NCI-H1436 (cell line): Measurements from ENCODE around the gene LTB.

ENCODE experiments used
- DNase-seq: peaks from one replicate; lab custom pipeline; 2025; lab: John Stamatoyannopoulos, UW

Gene LTB

DNA sequence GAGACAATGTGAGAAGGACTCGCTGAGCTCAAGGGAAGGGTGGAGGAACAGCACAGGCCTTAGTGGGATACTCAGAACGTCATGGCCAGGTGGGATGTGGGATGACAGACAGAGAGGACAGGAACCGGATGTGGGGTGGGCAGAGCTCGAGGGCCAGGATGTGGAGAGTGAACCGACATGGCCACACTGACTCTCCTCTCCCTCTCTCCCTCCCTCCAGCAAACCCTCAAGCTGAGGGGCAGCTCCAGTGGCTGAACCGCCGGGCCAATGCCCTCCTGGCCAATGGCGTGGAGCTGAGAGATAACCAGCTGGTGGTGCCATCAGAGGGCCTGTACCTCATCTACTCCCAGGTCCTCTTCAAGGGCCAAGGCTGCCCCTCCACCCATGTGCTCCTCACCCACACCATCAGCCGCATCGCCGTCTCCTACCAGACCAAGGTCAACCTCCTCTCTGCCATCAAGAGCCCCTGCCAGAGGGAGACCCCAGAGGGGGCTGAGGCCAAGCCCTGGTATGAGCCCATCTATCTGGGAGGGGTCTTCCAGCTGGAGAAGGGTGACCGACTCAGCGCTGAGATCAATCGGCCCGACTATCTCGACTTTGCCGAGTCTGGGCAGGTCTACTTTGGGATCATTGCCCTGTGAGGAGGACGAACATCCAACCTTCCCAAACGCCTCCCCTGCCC is 5.2 kb downstream of the LTB start:
- DNase-seq: no peak

DNA sequence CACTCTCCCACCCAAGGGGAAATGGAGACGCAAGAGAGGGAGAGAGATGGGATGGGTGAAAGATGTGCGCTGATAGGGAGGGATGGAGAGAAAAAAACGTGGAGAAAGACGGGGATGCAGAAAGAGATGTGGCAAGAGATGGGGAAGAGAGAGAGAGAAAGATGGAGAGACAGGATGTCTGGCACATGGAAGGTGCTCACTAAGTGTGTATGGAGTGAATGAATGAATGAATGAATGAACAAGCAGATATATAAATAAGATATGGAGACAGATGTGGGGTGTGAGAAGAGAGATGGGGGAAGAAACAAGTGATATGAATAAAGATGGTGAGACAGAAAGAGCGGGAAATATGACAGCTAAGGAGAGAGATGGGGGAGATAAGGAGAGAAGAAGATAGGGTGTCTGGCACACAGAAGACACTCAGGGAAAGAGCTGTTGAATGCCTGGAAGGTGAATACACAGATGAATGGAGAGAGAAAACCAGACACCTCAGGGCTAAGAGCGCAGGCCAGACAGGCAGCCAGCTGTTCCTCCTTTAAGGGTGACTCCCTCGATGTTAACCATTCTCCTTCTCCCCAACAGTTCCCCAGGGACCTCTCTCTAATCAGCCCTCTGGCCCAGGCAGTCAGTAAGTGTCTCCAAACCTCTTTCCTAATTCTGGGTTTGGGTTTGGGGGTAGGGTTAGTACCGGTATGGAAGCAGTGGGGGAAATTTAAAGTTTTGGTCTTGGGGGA is 6.1 kb downstream of the LTB start:
- no peak for DNase-seq

DNA sequence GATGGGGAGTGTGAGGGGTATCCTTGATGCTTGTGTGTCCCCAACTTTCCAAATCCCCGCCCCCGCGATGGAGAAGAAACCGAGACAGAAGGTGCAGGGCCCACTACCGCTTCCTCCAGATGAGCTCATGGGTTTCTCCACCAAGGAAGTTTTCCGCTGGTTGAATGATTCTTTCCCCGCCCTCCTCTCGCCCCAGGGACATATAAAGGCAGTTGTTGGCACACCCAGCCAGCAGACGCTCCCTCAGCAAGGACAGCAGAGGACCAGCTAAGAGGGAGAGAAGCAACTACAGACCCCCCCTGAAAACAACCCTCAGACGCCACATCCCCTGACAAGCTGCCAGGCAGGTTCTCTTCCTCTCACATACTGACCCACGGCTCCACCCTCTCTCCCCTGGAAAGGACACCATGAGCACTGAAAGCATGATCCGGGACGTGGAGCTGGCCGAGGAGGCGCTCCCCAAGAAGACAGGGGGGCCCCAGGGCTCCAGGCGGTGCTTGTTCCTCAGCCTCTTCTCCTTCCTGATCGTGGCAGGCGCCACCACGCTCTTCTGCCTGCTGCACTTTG is 6.8 kb downstream of the LTB start, which contains the start of gene TNF:
Gene TNF (plus strand): TSS at position 231 of the 567 bp plus-strand sequence. CDS start 177 bp downstream, at position 408.
- peak; percentile 14 for DNase-seq

DNA sequence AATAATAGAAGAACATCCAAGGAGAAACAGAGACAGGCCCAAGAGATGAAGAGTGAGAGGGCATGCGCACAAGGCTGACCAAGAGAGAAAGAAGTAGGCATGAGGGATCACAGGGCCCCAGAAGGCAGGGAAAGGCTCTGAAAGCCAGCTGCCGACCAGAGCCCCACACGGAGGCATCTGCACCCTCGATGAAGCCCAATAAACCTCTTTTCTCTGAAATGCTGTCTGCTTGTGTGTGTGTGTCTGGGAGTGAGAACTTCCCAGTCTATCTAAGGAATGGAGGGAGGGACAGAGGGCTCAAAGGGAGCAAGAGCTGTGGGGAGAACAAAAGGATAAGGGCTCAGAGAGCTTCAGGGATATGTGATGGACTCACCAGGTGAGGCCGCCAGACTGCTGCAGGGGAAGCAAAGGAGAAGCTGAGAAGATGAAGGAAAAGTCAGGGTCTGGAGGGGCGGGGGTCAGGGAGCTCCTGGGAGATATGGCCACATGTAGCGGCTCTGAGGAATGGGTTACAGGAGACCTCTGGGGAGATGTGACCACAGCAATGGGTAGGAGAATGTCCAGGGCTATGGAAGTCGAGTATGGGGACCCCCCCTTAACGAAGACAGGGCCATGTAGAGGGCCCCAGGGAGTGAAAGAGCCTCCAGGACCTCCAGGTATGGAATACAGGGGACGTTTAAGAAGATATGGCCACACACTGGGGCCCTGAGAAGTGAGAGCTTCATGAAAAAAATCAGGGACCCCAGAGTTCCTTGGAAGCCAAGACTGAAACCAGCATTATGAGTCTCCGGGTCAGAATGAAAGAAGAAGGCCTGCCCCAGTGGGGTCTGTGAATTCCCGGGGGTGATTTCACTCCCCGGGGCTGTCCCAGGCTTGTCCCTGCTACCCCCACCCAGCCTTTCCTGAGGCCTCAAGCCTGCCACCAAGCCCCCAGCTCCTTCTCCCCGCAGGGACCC is 7.8 kb downstream of the LTB start:
- DNase-seq: no peak

DNA sequence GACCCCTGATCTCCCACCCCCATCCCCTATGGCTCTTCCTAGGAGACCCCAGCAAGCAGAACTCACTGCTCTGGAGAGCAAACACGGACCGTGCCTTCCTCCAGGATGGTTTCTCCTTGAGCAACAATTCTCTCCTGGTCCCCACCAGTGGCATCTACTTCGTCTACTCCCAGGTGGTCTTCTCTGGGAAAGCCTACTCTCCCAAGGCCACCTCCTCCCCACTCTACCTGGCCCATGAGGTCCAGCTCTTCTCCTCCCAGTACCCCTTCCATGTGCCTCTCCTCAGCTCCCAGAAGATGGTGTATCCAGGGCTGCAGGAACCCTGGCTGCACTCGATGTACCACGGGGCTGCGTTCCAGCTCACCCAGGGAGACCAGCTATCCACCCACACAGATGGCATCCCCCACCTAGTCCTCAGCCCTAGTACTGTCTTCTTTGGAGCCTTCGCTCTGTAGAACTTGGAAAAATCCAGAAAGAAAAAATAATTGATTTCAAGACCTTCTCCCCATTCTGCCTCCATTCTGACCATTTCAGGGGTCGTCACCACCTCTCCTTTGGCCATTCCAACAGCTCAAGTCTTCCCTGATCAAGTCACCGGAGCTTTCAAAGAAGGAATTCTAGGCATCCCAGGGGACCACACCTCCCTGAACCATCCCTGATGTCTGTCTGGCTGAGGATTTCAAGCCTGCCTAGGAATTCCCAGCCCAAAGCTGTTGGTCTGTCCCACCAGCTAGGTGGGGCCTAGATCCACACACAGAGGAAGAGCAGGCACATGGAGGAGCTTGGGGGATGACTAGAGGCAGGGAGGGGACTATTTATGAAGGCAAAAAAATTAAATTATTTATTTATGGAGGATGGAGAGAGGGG is 8.8 kb downstream of the LTB start:
- DNase-seq: no peak

DNA sequence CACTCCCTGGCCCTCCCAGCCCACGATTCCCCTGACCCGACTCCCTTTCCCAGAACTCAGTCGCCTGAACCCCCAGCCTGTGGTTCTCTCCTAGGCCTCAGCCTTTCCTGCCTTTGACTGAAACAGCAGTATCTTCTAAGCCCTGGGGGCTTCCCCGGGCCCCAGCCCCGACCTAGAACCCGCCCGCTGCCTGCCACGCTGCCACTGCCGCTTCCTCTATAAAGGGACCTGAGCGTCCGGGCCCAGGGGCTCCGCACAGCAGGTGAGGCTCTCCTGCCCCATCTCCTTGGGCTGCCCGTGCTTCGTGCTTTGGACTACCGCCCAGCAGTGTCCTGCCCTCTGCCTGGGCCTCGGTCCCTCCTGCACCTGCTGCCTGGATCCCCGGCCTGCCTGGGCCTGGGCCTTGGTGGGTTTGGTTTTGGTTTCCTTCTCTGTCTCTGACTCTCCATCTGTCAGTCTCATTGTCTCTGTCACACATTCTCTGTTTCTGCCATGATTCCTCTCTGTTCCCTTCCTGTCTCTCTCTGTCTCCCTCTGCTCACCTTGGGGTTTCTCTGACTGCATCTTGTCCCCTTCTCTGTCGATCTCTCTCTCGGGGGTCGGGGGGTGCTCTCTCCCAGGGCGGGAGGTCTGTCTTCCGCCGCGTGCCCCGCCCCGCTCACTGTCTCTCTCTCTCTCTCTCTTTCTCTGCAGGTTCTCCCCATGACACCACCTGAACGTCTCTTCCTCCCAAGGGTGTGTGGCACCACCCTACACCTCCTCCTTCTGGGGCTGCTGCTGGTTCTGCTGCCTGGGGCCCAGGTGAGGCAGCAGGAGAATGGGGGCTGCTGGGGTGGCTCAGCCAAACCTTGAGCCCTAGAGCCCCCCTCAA is 9.9 kb downstream of the LTB start, which contains the start of gene LTA:
Gene LTA (plus strand): TSS at position 249 of the 871 bp plus-strand sequence. CDS start 454 bp downstream, at position 703.
- DNase-seq: no peak

DNA sequence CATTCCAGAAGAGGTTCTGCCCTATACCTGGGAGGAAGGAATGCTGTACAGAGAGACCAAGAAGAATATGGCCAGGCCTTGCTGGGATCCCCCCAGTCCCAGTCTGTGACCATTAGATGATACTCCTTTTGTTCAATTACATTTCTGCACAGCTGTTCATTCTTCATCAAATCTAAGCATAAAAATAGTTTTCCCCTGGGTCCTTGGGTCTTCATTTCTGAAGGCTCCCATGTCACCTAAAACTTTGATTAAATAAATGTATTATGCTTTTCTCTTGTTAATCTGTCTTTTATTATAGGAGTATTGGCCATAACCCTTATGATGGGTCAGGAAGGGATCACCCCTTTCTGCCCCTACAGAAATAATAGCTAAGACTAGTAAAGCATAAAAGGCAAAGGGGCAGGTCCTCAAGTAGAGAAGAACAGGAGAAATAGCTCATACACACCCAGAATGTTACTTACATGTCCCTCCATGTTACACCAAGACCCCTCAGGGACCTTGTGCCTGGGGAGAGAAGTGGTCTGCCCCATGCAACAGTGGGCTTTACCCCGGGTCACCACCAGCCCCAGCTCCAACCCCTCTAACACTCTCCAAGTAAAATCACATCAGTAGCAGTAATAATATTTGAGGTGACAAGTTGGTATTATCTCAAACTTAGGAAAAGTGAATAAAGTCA is 12.2 kb downstream of the LTB start:
- no peak for DNase-seq

DNA sequence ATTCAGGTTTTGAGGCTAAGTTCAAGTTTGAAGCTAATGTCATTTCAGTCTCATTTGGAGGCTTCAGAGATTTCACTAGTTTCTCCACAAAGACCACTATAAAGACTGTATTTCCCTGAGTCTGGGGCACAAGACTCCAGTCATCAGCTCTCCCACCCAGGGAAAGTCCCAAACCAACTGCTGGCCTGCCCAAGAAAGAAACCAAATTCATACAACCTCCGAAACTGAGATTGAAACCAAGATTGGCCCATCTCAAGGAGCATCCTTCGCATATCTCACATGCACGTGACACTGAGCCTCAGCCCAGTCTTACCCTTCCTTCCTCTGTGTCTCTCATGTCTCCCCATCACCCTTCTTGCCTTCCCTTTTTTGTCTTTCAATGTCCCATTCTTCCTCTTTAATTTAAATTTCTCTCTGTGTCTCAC is 13.7 kb downstream of the LTB start:
- DNase-seq: no peak

DNA sequence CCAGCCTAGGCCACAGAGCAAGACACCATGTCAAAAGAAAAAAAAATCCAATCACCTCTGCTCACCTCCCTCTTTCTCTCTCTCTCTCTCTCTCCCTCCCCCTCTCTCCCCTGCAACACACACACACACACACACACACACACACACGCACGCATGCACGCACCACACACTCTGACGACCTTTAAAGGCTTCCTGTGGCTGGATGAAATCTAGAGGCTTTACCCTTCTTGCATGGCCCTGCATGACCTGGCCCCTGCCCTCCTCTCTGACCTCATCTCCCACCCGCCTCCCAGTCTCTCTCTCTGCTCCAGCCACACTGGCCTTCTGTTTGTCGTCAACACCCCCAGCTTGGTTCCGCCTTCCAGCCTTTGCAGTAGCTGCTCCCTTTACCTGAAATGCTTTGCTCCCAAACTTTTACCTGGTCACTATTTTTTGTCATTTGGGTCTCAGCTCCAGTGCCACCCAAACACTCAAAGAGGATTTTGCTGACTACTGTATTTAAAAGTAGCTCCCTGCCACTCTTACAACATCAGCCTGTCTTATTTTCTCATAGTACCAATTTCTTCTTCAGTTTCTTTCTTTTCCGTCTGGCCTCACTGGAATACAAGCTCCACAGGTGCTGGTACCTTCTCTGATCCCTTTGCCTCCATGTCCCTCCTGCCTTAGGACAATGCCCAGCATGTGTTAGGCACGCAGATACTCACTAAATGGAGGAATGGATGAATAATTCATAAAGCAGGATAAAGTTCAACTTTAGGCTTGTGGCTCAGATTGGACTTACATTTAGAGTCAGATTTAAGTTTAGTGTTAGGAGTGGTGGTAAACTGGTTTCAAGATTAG is 14.5 kb downstream of the LTB start:
- no peak for DNase-seq

DNA sequence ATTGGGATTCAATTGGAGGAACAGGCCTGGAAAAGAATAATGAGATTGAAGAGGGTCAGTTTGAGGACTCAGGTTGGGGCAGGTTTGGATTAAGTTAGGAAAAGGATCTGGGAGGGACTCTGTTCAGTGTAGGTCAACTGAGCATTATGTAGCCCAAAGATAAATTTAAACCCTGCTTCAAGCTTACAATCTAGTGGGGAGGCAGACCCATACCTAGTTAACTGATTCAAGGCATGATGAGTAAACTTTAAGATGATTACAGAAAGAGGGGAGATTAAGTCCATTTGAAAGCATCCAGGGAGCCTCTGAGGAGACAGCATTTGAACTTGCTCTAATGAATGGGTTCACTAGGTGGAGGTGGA is 21.5 kb downstream of the LTB start:
- no peak for DNase-seq

DNA sequence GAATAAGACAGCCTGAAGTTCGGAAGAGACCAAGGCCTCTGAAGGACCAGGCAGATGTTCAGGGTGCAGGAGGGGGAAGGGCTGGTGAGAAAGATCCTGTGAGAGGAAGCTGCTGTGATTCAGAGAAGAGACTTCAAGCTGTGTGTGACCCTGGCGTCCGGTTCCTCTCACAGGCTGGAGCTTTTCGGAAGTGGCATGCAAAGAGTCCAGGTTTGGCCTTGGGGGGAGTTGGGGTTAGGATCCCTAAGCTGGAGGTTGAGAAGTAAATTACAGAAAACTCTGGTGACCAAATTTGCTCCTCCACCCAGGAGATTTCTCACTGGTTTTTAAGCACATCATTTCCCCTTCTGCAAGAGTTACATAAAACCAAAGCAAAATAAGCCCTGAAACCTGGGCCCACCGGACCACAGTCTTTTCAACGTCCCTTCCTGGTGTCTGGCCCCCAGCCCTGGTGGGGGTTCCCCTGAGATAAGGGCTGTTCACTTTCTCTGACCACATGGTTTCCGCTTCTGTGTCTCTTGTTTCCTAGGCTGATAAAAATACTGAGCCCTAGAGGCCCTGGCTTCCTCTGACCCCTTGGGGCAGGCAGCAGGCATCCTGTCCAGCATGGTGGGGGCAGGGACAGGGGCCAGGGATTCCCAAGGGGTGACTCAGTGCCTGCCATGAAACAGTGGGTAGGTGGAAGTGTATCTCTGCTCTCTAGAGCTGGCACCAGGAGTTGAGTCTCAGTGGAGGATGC is 22.1 kb downstream of the LTB start:
- DNase-seq: no peak

DNA sequence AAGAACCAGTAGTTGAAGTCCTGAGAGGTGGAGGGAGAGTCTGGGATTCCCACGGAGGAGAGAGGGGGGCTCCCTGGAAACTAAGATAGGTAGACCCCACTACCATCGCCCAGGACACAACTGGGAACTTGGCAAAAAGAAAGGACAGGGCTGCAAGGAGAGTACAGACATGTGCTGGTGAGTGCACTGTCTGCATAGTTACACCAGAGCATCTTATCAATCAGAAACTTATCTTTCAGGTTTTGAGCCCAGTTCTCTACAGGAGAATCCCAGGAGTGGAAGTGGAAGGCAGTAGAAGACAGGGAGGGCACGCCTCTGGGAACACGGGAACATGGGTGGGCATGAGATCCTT is 22.6 kb downstream of the LTB start:
- DNase-seq: no peak

DNA sequence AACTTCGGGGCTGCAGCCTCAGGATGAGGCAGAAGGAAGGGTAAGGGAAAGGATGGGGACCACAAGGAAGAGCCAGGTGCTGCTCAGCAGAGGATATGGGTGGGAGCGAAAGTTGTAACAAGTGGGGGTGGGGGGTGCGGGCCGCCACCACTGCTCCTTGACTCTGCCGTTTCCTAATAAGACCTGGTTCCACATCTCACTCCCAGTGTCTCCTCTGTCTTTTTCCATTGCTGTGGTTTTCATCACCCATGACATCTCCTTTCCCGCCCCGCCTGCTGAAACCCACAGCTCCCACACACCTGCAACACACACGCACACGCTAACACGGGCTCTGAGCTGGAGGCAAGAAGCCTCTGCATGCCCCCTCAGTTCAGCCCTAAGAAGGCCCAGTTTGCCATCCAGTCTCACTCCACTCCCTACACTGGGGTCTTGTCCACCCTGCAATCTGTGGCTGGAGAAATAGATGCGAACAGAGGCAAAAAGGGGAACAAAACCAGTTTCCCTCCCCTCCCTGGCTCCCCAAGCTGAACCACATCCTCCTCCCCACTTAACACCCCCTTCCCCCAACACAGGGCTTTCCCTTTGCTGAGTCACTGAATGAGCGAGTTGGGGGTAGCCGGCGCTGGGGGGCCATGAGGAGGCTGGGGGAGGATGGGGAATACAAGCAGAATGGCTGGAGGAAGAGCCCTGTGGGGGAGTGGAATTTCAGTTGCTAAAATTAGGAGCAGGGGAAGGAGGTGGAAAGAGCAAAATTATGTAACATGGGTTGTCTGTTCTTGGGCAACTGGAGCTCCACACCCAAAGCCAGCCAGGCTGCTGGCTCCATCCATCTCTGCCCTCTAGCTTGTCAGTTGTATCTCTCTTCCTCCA is 23.4 kb downstream of the LTB start:
- DNase-seq: no peak

DNA sequence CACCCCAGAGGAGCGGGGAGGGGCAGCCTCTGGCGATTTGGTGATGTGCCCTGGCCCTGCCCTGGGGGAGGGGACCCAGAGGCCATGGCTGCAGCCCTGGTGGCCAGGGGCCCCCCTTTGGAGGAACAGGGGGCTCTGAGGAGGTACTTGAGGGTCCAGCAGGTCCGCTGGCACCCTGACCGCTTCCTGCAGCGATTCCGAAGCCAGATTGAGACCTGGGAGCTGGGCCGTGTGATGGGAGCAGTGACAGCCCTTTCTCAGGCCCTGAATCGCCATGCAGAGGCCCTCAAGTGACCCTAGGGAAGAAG is 24.0 kb downstream of the LTB start:
- DNase-seq: no peak

DNA sequence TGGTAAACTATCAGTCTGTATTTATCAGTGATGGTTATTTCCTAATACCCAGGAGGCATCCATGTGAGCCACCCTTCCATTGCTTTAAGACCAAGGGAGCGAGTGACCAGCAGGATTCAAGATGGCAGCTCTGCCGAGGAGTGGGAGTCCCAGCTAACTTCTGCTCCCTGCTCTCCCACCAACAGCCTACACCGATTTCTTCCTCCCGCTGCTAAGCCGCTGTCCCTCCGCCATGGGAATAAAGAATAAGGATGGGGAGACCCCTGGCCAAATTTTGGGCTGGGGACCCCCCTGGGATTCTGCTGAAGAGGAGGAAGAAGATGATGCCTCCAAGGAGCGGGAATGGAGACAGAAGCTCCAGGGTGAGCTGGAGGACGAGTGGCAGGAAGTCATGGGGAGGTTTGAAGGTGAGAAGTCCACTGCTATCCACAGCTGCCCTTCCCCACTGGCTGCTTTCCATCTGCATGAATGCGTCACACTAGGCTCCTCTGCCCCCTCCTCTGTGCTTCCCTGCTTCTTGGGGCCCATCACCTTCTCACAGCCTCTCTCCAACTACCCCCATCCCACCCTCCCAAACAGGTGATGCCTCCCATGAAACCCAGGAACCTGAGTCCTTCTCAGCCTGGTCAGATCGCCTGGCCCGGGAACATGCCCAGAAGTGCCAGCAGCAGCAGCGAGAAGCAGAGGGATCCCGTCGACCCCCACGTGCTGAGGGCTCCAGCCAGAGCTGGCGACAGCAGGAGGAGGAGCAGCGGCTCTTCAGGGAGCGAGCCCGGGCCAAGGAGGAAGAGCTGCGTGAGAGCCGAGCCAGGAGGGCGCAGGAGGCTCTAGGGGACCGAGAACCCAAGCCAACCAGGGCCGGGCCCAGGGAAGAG is 24.5 kb downstream of the LTB start:
- no peak for DNase-seq

DNA sequence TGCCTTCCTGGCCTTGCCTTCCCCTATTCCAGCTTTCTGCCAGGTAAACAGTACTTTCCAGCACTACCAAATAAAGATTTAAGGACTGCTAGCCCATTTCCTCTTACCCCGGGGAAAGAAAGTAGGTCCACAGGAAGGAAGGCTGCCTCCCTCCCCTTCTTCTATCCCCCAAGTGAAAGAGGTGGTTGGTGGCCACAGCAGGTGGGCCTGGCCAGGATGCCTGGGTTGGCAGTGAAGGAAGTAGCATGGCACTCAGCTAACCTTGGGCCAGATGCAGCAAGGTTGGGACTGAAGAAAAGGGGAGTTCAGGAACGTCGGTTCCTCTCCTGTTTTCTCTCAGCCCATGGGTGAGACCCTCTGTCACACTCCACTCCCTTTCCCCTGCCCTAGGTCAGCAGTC is 25.9 kb downstream of the LTB start:
- DNase-seq: no peak
